H1 (cell line): ENCODE measurements around the gene ATP6AP1. TPM values are rescaled to one million over a fixed set of nuclear protein-coding genes. Genes with fewer than 3 reads are reported as not detected.

Source experiments
- CTCF ChIA-PET: fragments of 300-600 bp; sonication (Branson Sonifier 250); formaldehyde crosslinking; loops from one replicate; lab custom pipeline; 2021; ENCODE audit not compliant: partially characterized antibody; lab: Charles Lee
- POLR2A ChIA-PET: fragments of 300-600 bp; sonication (Branson Sonifier 250); formaldehyde crosslinking; loops from one replicate; lab custom pipeline; 2021; ENCODE audit warnings: inconsistent platforms; ENCODE audit not compliant: partially characterized antibody; lab: Charles Lee
- DNase-seq, 2 experiments: peaks; one replicate each; pipeline versions ENCODE4 v3.0.0 to v3.0.0-alpha.2; 2010 to 2022; ENCODE audit warnings: low spot score in 2 of 2, low read depth in 1 of 2, mixed read lengths in 1 of 2
- FAIRE-seq: peaks from 2 replicates; lab custom pipeline; 2011; peaks lifted over from hg19 to GRCh38; lab: Jason Lieb, UNC
- H2AFZ ChIP-seq: 2 replicates; pipeline ENCODE4 v1.8.1; 2012; ENCODE audit warnings: low read length, inconsistent platforms
- H2AK5ac ChIP-seq: 2 replicates; pipeline ENCODE4 v1.6.1; 2013; ENCODE audit warnings: low read depth, low read length
- H2BK120ac ChIP-seq: replicated peaks from 2 replicates; pipeline ENCODE3; 2013; ENCODE audit warnings: low read depth, low read length, inconsistent platforms
- H2BK12ac ChIP-seq: 2 replicates; pipeline ENCODE4 v1.6.1; 2013; ENCODE audit warnings: low read depth, low read length
- H2BK15ac ChIP-seq: 2 replicates; pipeline ENCODE4 v1.6.1; 2013; ENCODE audit warnings: low read length
- H2BK20ac ChIP-seq: 2 replicates; pipeline ENCODE4 v1.6.1; 2013; ENCODE audit warnings: low read length
- H2BK5ac ChIP-seq: 2 replicates; pipeline ENCODE4 v1.6.1; 2013; ENCODE audit warnings: low read depth, low read length
- H3K14ac ChIP-seq: 2 replicates; pipeline ENCODE4 v1.6.1; 2013; ENCODE audit warnings: inconsistent platforms; ENCODE audit not compliant: insufficient read length
- H3K18ac ChIP-seq: 2 replicates; pipeline ENCODE4 v1.6.1; 2013; ENCODE audit warnings: low read length; ENCODE audit errors: extremely low read depth
- H3K23ac ChIP-seq: 2 replicates; pipeline ENCODE4 v1.6.1; 2013; ENCODE audit warnings: inconsistent platforms; ENCODE audit not compliant: insufficient read length
- H3K23me2 ChIP-seq: 2 replicates; pipeline ENCODE4 v1.6.1; 2013; ENCODE audit warnings: low read depth, low read length
- H3K27ac ChIP-seq: 2 replicates; pipeline ENCODE4 v1.6.1; 2011; ENCODE audit warnings: low read depth, low read length, inconsistent platforms
- H3K27me3 ChIP-seq, 4 experiments: replicated peaks in 1 of 4; 1 replicate in 1 of 4; 2 replicates in 3 of 4; pipeline versions ENCODE4 v1.6.1 to v1.8.1; 2011 to 2013; ENCODE audit warnings: low read length in 3 of 4, mild to moderate bottlenecking in 3 of 4, inconsistent platforms in 2 of 4, mixed read lengths in 2 of 4, moderate library complexity in 1 of 4; ENCODE audit not compliant: control insufficient read depth in 3 of 4, insufficient read depth in 3 of 4; ENCODE audit errors: extremely low read depth in 1 of 4
- H3K36me3 ChIP-seq, 4 experiments: 2 replicates each; pipeline versions ENCODE4 v1.6.1 to v1.8.1; 2011 to 2013; ENCODE audit warnings: mild to moderate bottlenecking in 4 of 4, low read length in 3 of 4, moderate library complexity in 2 of 4, control low read depth in 1 of 4, inconsistent platforms in 1 of 4; ENCODE audit not compliant: insufficient read depth in 4 of 4, control insufficient read depth in 2 of 4
- H3K4ac ChIP-seq: replicated peaks from 2 replicates; pipeline ENCODE3; 2013; ENCODE audit warnings: low read length, low read depth, mixed read lengths, inconsistent platforms; ENCODE audit not compliant: insufficient read length
- H3K4me1 ChIP-seq, 4 experiments: replicated peaks in 1 of 4; 1 replicate in 1 of 4; 2 replicates in 3 of 4; pipeline versions ENCODE4 v1.6.1 to v1.8.1; 2011 to 2013; ENCODE audit warnings: low read length in 3 of 4, inconsistent platforms in 2 of 4, mixed read lengths in 1 of 4; ENCODE audit not compliant: insufficient read depth in 4 of 4, control insufficient read depth in 3 of 4
- H3K4me2 ChIP-seq, 2 experiments: 2 replicates each; pipeline versions ENCODE4 v1.6.1 to v1.8.1; 2011 to 2013; ENCODE audit warnings: low read depth in 2 of 2, low read length in 2 of 2, control low read depth in 1 of 2, inconsistent platforms in 1 of 2, mild to moderate bottlenecking in 1 of 2; ENCODE audit not compliant: insufficient read depth in 1 of 2
- H3K4me3 ChIP-seq, 4 experiments: fragments of 200-600, 300-600 bp in 1 of 4; sonication (generic), shearing (Covaris generic), sonication (Bioruptor Twin) in 1 of 4; 2 replicates each; pipeline versions ENCODE4 v1.5.1 to v1.8.1; 2011 to 2016; ENCODE audit warnings: low read length in 4 of 4, low read depth in 3 of 4, control low read depth in 2 of 4, inconsistent platforms in 2 of 4, mild to moderate bottlenecking in 2 of 4, mixed read lengths in 1 of 4, moderate library complexity in 1 of 4; ENCODE audit not compliant: insufficient read depth in 2 of 4; ENCODE audit errors: extremely low read depth in 1 of 4
- H3K56ac ChIP-seq: replicated peaks from 2 replicates; pipeline ENCODE3; 2013; ENCODE audit warnings: low read depth, mild to moderate bottlenecking, mixed read lengths, low read length, inconsistent platforms; ENCODE audit not compliant: insufficient read length
- H3K79me1 ChIP-seq: 2 replicates; pipeline ENCODE4 v1.6.1; 2013; ENCODE audit warnings: low read depth, low read length, control low read depth
- H3K79me2 ChIP-seq, 2 experiments: 2 replicates each; pipeline versions ENCODE4 v1.6.1 to v1.8.1; 2012 to 2013; ENCODE audit warnings: low read length in 2 of 2, mild to moderate bottlenecking in 2 of 2, inconsistent platforms in 1 of 2; ENCODE audit not compliant: insufficient read depth in 2 of 2, control insufficient read depth in 1 of 2
- H3K9ac ChIP-seq, 4 experiments: replicated peaks in 1 of 4; 1 replicate in 1 of 4; 2 replicates in 3 of 4; pipeline versions ENCODE4 v1.6.1 to v1.8.1; 2011 to 2013; ENCODE audit warnings: low read depth in 3 of 4, low read length in 3 of 4, control low read depth in 2 of 4, mild to moderate bottlenecking in 2 of 4, moderate library complexity in 2 of 4, inconsistent platforms in 1 of 4; ENCODE audit errors: extremely low read depth in 1 of 4
- H3K9me3 ChIP-seq, 2 experiments: 2 replicates each; pipeline versions ENCODE4 v1.6.1 to v1.8.1; 2012 to 2013; ENCODE audit warnings: mild to moderate bottlenecking in 2 of 2, moderate library complexity in 2 of 2, control low read depth in 1 of 2, inconsistent platforms in 1 of 2, low read depth in 1 of 2, low read length in 1 of 2, mixed read lengths in 1 of 2; ENCODE audit not compliant: insufficient read depth in 2 of 2
- H4K20me1 ChIP-seq, 2 experiments: replicated peaks in 1 of 2; 2 replicates each; pipeline versions ENCODE3 to v1.8.1; 2011 to 2013; ENCODE audit warnings: inconsistent platforms in 2 of 2, low read length in 2 of 2, mild to moderate bottlenecking in 1 of 2; ENCODE audit not compliant: insufficient read depth in 2 of 2, control insufficient read depth in 1 of 2
- H4K5ac ChIP-seq: 2 replicates; pipeline ENCODE4 v1.6.1; 2013; ENCODE audit warnings: low read length, low read depth, mixed read lengths, inconsistent platforms; ENCODE audit not compliant: insufficient read length
- H4K8ac ChIP-seq: 2 replicates; pipeline ENCODE4 v1.8.0; 2013; ENCODE audit warnings: mild to moderate bottlenecking, moderate library complexity, low read length, inconsistent platforms; ENCODE audit not compliant: insufficient read depth; ENCODE audit errors: extremely low read depth
- H4K91ac ChIP-seq: replicated peaks from 2 replicates; pipeline ENCODE3; 2013; ENCODE audit warnings: low read length, mixed read lengths, inconsistent platforms; ENCODE audit not compliant: insufficient read length
- EZH2 ChIP-seq: fragments of 200-600 bp; sonication (generic); IDR thresholded peaks from 2 replicates; pipeline ENCODE4 v1.7.1; 2012; ENCODE audit warnings: low read depth, mild to moderate bottlenecking, moderate library complexity, low read length, inconsistent platforms; ENCODE audit not compliant: severe bottlenecking
- FOSL1 ChIP-seq: IDR thresholded peaks from 2 replicates; pipeline ENCODE4 v1.6.1; 2011; ENCODE audit warnings: mild to moderate bottlenecking, low read depth, low read length, moderate library complexity; ENCODE audit not compliant: insufficient read depth
- HDAC2 ChIP-seq, 2 experiments: fragments of 300-600 bp in 1 of 2; sonication (generic) in 1 of 2; IDR thresholded peaks; 2 replicates each; pipeline ENCODE4 v1.6.1; 2011 to 2012; ENCODE audit warnings: low read depth in 2 of 2, low read length in 2 of 2, mild to moderate bottlenecking in 2 of 2, moderate library complexity in 2 of 2, borderline replicate concordance in 1 of 2, inconsistent platforms in 1 of 2
- TAF7 ChIP-seq: optimal IDR thresholded peaks from 2 replicates; pipeline ENCODE3; 2011; ENCODE audit warnings: low read depth, mild to moderate bottlenecking, inconsistent platforms, low read length, moderate library complexity, borderline replicate concordance
- WGBS, 2 experiments: shearing (Covaris generic) in 1 of 2; methylation state at CpG; one replicate each; pipeline versions ENCODE4 v1.1.6 to v1.1.7; 2013 to 2015; ENCODE audit warnings: low lambda C conversion rate in 2 of 2, mixed read lengths in 2 of 2, inconsistent platforms in 1 of 2, low coverage in 1 of 2, missing lambda C conversion rate in 1 of 2; ENCODE audit not compliant: insufficient replicate concordance in 2 of 2, insufficient coverage in 1 of 2, insufficient read length in 1 of 2; ENCODE audit errors: extremely low coverage in 1 of 2, missing lambda C conversion rate in 1 of 2; 5-methylcytosine and 5-hydroxymethylcytosine counted together
- polyA plus RNA-seq, 7 experiments: library from polyadenylated mRNA; depleted of rRNA in 3 of 7; stranded (reverse) in 5 of 7; unstranded in 2 of 7; fragments of >200 nt in 5 of 7; fragments of 200-250 nt in 2 of 7; gene quantifications; 1 replicate in 5 of 7; 2 replicates in 1 of 7; 4 replicates in 1 of 7; pipeline versions ENCODE4 v1.2.1 to v1.2.3, GENCODE V29; 2011 to 2013; ENCODE audit warnings: missing spikeins in 2 of 7, mixed read lengths in 2 of 7
- total RNA-seq: library from RNA; stranded (reverse); fragmentation: NEBNext Ultra II Directional; extraction: Animal tissue kit (Norgen Biotek cat#: 25700); gene quantifications from 2 replicates; pipeline ENCODE4 v1.2.1, GENCODE V29; 2021

Gene ATP6AP1
- total and polyA plus RNA-seq, 2 of the 8 experiments (the other 6 are each of a cell fraction or from before 2014, with no cell fraction given): 44.6 to 80.8 TPM

DNA sequence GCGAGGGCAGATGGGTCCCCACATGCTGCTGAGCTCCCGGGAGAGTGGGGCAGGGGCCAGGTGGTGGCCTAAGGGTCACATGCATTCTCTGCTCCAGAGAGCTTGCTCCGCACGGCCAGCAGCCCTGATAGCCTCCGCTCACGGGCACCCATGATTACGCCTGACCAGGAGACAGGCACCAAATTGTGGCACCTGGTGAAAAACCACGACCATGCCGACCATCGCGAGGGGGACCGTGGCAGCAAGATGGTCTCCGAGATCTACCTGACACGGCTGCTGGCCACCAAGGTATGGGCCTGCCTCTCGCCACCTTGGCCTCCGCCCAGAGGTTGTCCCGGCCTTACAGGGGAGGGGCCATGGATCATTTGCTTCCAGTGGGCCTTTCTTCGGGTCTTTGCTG is 41.4 kb downstream of the ATP6AP1 start:
- WGBS, 2 experiments: 100% methylated on average over 1 of the region's 18 CpGs; no CpG with 5 or more reads in 1 of the 2 experiments
- Histone ChIP-seq H3K9me3 (no peaks in the 10 kb centered on the region), H3K27me3 (no peaks in the 10 kb centered on the region), H3K56ac (no peak overlapping the region), H2AK5ac (no peak overlapping the region), H2BK5ac (no peak overlapping the region), H3K79me1 (no peaks in the 10 kb centered on the region), H3K36me3 (peaks cover 0 to 29% (median 5%) of the 10 kb centered on the region in 4 experiments; a peak in 5 of 8 replicates), H3K9ac (no peak overlapping the region), H3K27ac (no peak overlapping the region), H2BK20ac (no peak overlapping the region), H3K4me2 (no peak overlapping the region), H4K5ac (no peak overlapping the region), H4K20me1 (no peaks in the 10 kb centered on the region), H3K4ac (no peak overlapping the region), H3K18ac (no peak overlapping the region), H2BK12ac (no peak overlapping the region), H3K23me2 (no peaks in the 10 kb centered on the region), H2AFZ (no peak overlapping the region), H4K91ac (no peak overlapping the region), H3K23ac (no peak overlapping the region), H2BK15ac (no peak overlapping the region), H2BK120ac (no peak overlapping the region), H3K14ac (no peak overlapping the region), H3K4me3 (no peak overlapping the region), H3K4me1 (no peaks in the 10 kb centered on the region), H3K79me2 (no peaks in the 10 kb centered on the region), H4K8ac (no peak overlapping the region)
- ChIA-PET POLR2A (interaction anchor here (1.2 kb wide), 1 partner anchor 9 kb away, joined by 3 read pairs; no protein-coding TSS in a partner anchor), CTCF (interaction anchor here (1.0 to 1.1 kb wide), 2 partner anchors 9 to 64 kb away, joined by 3 read pairs; no protein-coding TSS in a partner anchor)
- DNase-seq: no peak
- TF ChIP-seq EZH2 (no peak), FOSL1 (no peak), TAF7 (no peak), HDAC2 (IDR thresholded peaks at IDR 0.05; ENCODE audit: borderline replicate concordance in 1 of 2, low read depth in 2 of 2, low read length in 2 of 2) (no peak)
- no peak for FAIRE-seq
